SK-N-SH (cell line): Measurements from ENCODE around the gene TTC27. TPM values are rescaled to one million over a fixed set of nuclear protein-coding genes. Genes with fewer than 3 reads are reported as not detected.

Experiments used
- CTCF ChIA-PET: fragments of 300-600, 350-600 bp; formaldehyde crosslinking; extraction: SDS; loops from one replicate; lab custom pipeline; 2021; lab: Yijun Ruan, JAX
- POLR2A ChIA-PET: fragments of 350-600 bp; sonication (Branson Sonifier 250); formaldehyde crosslinking; extraction: SDS; loops from one replicate; lab custom pipeline; 2020; ENCODE audit warnings: antibody characterized with exemption, inconsistent platforms; lab: Yijun Ruan, JAX
- DNase-seq: peaks from one replicate; pipeline ENCODE4 v3.0.0; 2012
- H2AFZ ChIP-seq: fragments of 200-600 bp; sonication (generic); 2 replicates; pipeline ENCODE4 v1.8.1; 2016; ENCODE audit warnings: antibody characterized with exemption, mild to moderate bottlenecking, low read depth
- H3F3A ChIP-seq: fragments of 200-600 bp; sonication (generic); replicated peaks from 2 replicates; pipeline ENCODE3; 2016; ENCODE audit warnings: antibody characterized with exemption, mild to moderate bottlenecking; ENCODE audit not compliant: insufficient read depth
- H3K27ac ChIP-seq, 2 experiments: fragments of 200-500 bp in 1 of 2; fragments of 200-600 bp in 1 of 2; sonication (Bioruptor generic) in 1 of 2; sonication (generic), shearing (Covaris generic) in 1 of 2; 2 replicates each; pipeline versions ENCODE4 v1.5.1 to v1.6.1; 2014 to 2016; ENCODE audit warnings: low read depth in 2 of 2, inconsistent platforms in 1 of 2, low read length in 1 of 2, mild to moderate bottlenecking in 1 of 2, mixed read lengths in 1 of 2
- H3K27me3 ChIP-seq: fragments of 200-600 bp; sonication (generic), shearing (Covaris generic); 2 replicates; pipeline ENCODE4 v1.6.1; 2016; ENCODE audit warnings: mixed run types; ENCODE audit not compliant: insufficient read depth
- H3K36me3 ChIP-seq, 2 experiments: fragments of 200-500 bp in 1 of 2; fragments of 200-600 bp in 1 of 2; sonication (Bioruptor generic) in 1 of 2; sonication (generic) in 1 of 2; replicated peaks in 1 of 2; 2 replicates each; pipeline versions ENCODE3 to v1.5.1; 2014 to 2016; ENCODE audit warnings: low read length in 1 of 2, mild to moderate bottlenecking in 1 of 2; ENCODE audit not compliant: insufficient read depth in 2 of 2, control insufficient read depth in 1 of 2
- H3K4me1 ChIP-seq, 2 experiments: fragments of 200-500 bp in 1 of 2; fragments of 200-600 bp in 1 of 2; sonication (Bioruptor generic) in 1 of 2; sonication (generic), shearing (Covaris generic) in 1 of 2; 2 replicates each; pipeline versions ENCODE4 v1.5.1 to v1.6.1; 2014 to 2016; ENCODE audit warnings: low read depth in 1 of 2, low read length in 1 of 2, mixed run types in 1 of 2; ENCODE audit not compliant: insufficient read depth in 2 of 2, control insufficient read depth in 1 of 2
- H3K4me2 ChIP-seq: fragments of 200-600 bp; sonication (generic), shearing (Covaris generic); 2 replicates; pipeline ENCODE4 v1.6.1; 2017; ENCODE audit warnings: mixed run types
- H3K4me3 ChIP-seq, 2 experiments: fragments of 200-500 bp in 1 of 2; fragments of 200-600 bp in 1 of 2; sonication (Bioruptor generic) in 1 of 2; sonication (generic), shearing (Covaris generic) in 1 of 2; 2 replicates each; pipeline versions ENCODE4 v1.5.1 to v1.8.1; 2014 to 2016; ENCODE audit warnings: low read depth in 2 of 2, inconsistent platforms in 1 of 2, low read length in 1 of 2, mild to moderate bottlenecking in 1 of 2, mixed read lengths in 1 of 2, moderate library complexity in 1 of 2
- H3K79me2 ChIP-seq: fragments of 200-600 bp; sonication (generic); 2 replicates; pipeline ENCODE4 v1.8.1; 2017; ENCODE audit warnings: mild to moderate bottlenecking; ENCODE audit not compliant: insufficient read depth
- H3K9ac ChIP-seq: fragments of 200-600 bp; sonication (generic); 2 replicates; pipeline ENCODE4 v1.6.1; 2017; ENCODE audit warnings: mixed run types
- H3K9me2 ChIP-seq: fragments of 200-600 bp; sonication (generic); 2 replicates; pipeline ENCODE4 v1.6.1; 2017; ENCODE audit warnings: mixed run types
- H3K9me3 ChIP-seq: fragments of 200-600 bp; sonication (generic); 2 replicates; pipeline ENCODE4 v1.6.1; 2017; ENCODE audit warnings: mixed run types, mild to moderate bottlenecking, moderate library complexity
- H4K20me1 ChIP-seq: fragments of 200-600 bp; sonication (generic); 2 replicates; pipeline ENCODE4 v1.6.1; 2017; ENCODE audit warnings: mild to moderate bottlenecking, mixed run types; ENCODE audit not compliant: insufficient read depth
- CHD2 ChIP-seq: fragments of 150-350 bp; IDR thresholded peaks from 2 replicates; pipeline ENCODE4 v1.6.1; 2018; ENCODE audit warnings: low read length; ENCODE audit not compliant: partially characterized antibody
- ELF1 ChIP-seq: IDR thresholded peaks from 2 replicates; pipeline ENCODE4 v1.4.0; 2012
- EP300 ChIP-seq, 2 experiments: IDR thresholded peaks; 2 replicates each; pipeline versions ENCODE4 v1.4.0 to v1.6.1; 2012; ENCODE audit warnings: borderline replicate concordance in 1 of 2, low read depth in 1 of 2, low read length in 1 of 2
- FOSL2 ChIP-seq: IDR thresholded peaks from 2 replicates; pipeline ENCODE4 v1.4.0; 2012; ENCODE audit warnings: low read depth, mild to moderate bottlenecking, moderate library complexity, borderline replicate concordance
- FOXJ3 ChIP-seq: sonication (generic); formaldehyde crosslinking; IDR thresholded peaks from 2 replicates; pipeline ENCODE4 v1.5.1; 2020; ENCODE audit warnings: mild to moderate bottlenecking, missing genetic modification reagents
- FOXM1 ChIP-seq: IDR thresholded peaks from 2 replicates; pipeline ENCODE4 v1.4.0; 2012; ENCODE audit warnings: low read depth, mild to moderate bottlenecking
- GATA2 ChIP-seq: sonication (generic); formaldehyde crosslinking; IDR thresholded peaks from 2 replicates; pipeline ENCODE4 v1.5.0; 2020; ENCODE audit warnings: mild to moderate bottlenecking, missing genetic modification reagents
- MEF2A ChIP-seq: IDR thresholded peaks from 2 replicates; pipeline ENCODE4 v1.4.0; 2012; ENCODE audit warnings: low read depth, borderline replicate concordance
- MXI1 ChIP-seq: IDR thresholded peaks from 2 replicates; pipeline ENCODE4 v1.6.1; 2012; ENCODE audit warnings: mild to moderate bottlenecking, low read depth, low read length, improper control_type of control experiment
- NRF1 ChIP-seq: IDR thresholded peaks from 2 replicates; pipeline ENCODE4 v1.6.1; 2012; ENCODE audit warnings: low read depth, mild to moderate bottlenecking, low read length
- POLR2AphosphoS5 ChIP-seq: IDR thresholded peaks from 2 replicates; pipeline ENCODE4 v1.6.1; 2012; ENCODE audit warnings: low read depth, low read length
- RAD21 ChIP-seq: IDR thresholded peaks from 2 replicates; pipeline ENCODE4 v1.6.1; 2012; ENCODE audit warnings: mild to moderate bottlenecking, low read length
- RCOR1 ChIP-seq: fragments of 150-350 bp; IDR thresholded peaks from 2 replicates; pipeline ENCODE4 v1.6.1; 2017; ENCODE audit warnings: antibody characterized with exemption, low read length
- RFX5 ChIP-seq: IDR thresholded peaks from 2 replicates; pipeline ENCODE4 v1.6.1; 2012; ENCODE audit warnings: mild to moderate bottlenecking, improper control_type of control experiment, low read length
- SIN3A ChIP-seq: IDR thresholded peaks from 2 replicates; pipeline ENCODE4 v1.6.1; 2012; ENCODE audit warnings: low read depth, mild to moderate bottlenecking, low read length, moderate library complexity, borderline replicate concordance
- SMC3 ChIP-seq: IDR thresholded peaks from 2 replicates; pipeline ENCODE4 v1.6.1; 2012; ENCODE audit warnings: low read depth, low read length, improper control_type of control experiment
- TAF1 ChIP-seq: IDR thresholded peaks from 2 replicates; pipeline ENCODE4 v1.6.1; 2012; ENCODE audit warnings: low read depth, mild to moderate bottlenecking, low read length, moderate library complexity, borderline replicate concordance
- TCF12 ChIP-seq: IDR thresholded peaks from 2 replicates; pipeline ENCODE4 v1.4.0; 2012
- TEAD4 ChIP-seq: IDR thresholded peaks from 2 replicates; pipeline ENCODE4 v1.4.0; 2012; ENCODE audit warnings: mild to moderate bottlenecking, borderline replicate concordance; ENCODE audit not compliant: insufficient read depth
- YY1 ChIP-seq: IDR thresholded peaks from 2 replicates; pipeline ENCODE4 v1.4.0; 2012; ENCODE audit warnings: low read depth, mild to moderate bottlenecking
- WGBS: methylation state at CpG from one replicate; pipeline ENCODE4 v1.1.6; 2017; ENCODE audit warnings: low lambda C conversion rate; 5-methylcytosine and 5-hydroxymethylcytosine counted together
- polyA plus RNA-seq, 3 experiments: library from polyadenylated mRNA; depleted of rRNA; stranded (reverse); fragments of >200 nt; gene quantifications; 2 replicates each; pipeline ENCODE4 v1.2.3, GENCODE V29; 2012
- TF ChIP-seq, protein P1 (sequence below): IDR thresholded peaks from 2 replicates; pipeline ENCODE4; 2012
- TF ChIP-seq, protein P2 (sequence below): fragments of 150-350 bp; IDR thresholded peaks from 2 replicates; pipeline ENCODE4 v1.6.1; 2017; ENCODE audit warnings: antibody characterized with exemption, low read length, low read depth, borderline replicate concordance

TTC27 gene
- polyA plus RNA-seq, 1 of the 3 experiments (the other 2 are of a cell fraction), result 14.4 TPM

DNA sequence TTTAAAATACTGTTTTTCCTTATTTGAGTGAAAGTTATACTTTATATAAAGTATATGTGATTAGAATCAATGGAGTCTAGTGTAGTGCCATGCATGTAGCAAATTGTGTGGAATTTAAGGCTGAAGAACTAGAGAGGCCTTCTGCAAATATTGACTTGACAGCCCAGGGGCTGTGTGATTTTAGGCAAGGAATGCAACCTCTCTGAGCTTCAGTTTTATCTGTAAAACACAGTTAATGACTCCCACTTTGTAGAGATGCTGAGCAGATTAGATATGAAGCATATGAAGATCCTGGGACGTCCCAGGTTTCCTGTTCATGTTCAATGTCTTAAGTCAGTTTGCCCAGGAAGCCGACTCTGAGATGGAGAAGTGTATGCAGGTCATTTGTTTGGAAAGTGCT lies 235.5 kb downstream of the TTC27 start:
- Histone ChIP-seq H3K4me2 (0 out of 2 replicates have a peak overlapping the region, but pooled peaks have one; percentile 55), H3K27ac (no peak overlapping the region), H3K36me3 (no peaks in the 10 kb centered on the region), H2AFZ (no peak overlapping the region), H3K4me1 (peaks cover 6 to 11% of the 10 kb centered on the region in 2 experiments; a peak in 3 of 4 replicates), H3K9me2 (no peaks in the 10 kb centered on the region)
- no peak for DNase-seq
- TF ChIP-seq EP300 (IDR thresholded peaks at IDR 0.05; ENCODE audit: borderline replicate concordance in 1 of 2, low read depth in 1 of 2, low read length in 1 of 2) (no peak), ELF1 (no peak), MXI1 (no peak), FOXM1 (no peak), POLR2AphosphoS5 (no peak), YY1 (no peak), SMC3 (no peak), GATA2 (CRISPR knock-in tag) (no peak), RCOR1 (no peak)
- TF ChIP-seq, all 33 proteins: peak for 0
- H3K27me3 ChIP-seq, result no peaks in the 10 kb centered on the region
- ChIA-PET POLR2A (interaction anchor here (0.6 kb wide), 1 partner anchor 60 kb away, joined by 3 read pairs; no protein-coding TSS in a partner anchor), CTCF (interaction anchor here (1.0 to 1.4 kb wide), 2 partner anchors 8 to 11 kb away, joined by 3 read pairs; no protein-coding TSS in a partner anchor)
- H3F3A ChIP-seq, result peaks cover 14% of the 10 kb centered on the region
- H3K9ac ChIP-seq, result no peak overlapping the region
- no peaks in the 10 kb centered on the region for H4K20me1 ChIP-seq
- WGBS, result 85% methylated on average over 2 of the region's 2 CpGs
- H3K9me3 ChIP-seq, result no peaks in the 10 kb centered on the region
- H3K79me2 ChIP-seq, result no peaks in the 10 kb centered on the region
- no peak overlapping the region for H3K4me3 ChIP-seq

DNA sequence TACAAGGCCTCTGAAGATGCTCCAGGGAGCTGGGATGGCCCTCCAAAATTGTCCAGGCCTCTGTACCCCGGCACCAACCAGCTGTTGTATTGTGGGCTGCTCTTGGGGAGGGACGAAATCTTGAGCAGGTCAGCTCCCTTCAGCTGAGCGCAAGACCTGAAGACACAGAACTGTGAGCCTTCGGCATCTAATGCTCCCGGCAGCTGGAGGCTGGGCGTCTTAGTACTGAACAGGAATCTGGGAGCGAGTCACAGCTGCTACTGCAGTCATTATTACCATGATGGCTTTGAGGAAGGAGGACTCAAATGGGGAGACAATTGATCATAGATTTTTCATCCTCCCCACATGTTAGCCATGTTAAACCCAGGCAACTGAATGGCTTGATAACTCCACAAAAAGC lies 236.0 kb downstream of the TTC27 start:
- no peak overlapping the region for H2AFZ ChIP-seq
- H3K27me3 ChIP-seq, result no peaks in the 10 kb centered on the region
- H3K4me1 ChIP-seq, result peaks cover 6 to 11% of the 10 kb centered on the region in 2 experiments; a peak in 3 of 4 replicates
- TF ChIP-seq NRF1 (no peak), TEAD4 (no peak), FOSL2 (no peak), POLR2AphosphoS5 (no peak), MEF2A (no peak), CHD2 (no peak), TCF12 (no peak), YY1 (no peak), TAF1 (no peak), RAD21 (no peak), EP300 (IDR thresholded peaks at IDR 0.05; ENCODE audit: borderline replicate concordance in 1 of 2, low read depth in 1 of 2, low read length in 1 of 2) (no peak), RFX5 (no peak), MXI1 (no peak), SIN3A (no peak), FOXJ3 (no peak)
- TF ChIP-seq, protein P1, sequence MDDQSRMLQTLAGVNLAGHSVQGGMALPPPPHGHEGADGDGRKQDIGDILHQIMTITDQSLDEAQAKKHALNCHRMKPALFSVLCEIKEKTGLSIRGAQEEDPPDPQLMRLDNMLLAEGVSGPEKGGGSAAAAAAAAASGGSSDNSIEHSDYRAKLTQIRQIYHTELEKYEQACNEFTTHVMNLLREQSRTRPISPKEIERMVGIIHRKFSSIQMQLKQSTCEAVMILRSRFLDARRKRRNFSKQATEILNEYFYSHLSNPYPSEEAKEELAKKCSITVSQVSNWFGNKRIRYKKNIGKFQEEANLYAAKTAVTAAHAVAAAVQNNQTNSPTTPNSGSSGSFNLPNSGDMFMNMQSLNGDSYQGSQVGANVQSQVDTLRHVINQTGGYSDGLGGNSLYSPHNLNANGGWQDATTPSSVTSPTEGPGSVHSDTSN, result no peak
- TF ChIP-seq, protein P2, sequence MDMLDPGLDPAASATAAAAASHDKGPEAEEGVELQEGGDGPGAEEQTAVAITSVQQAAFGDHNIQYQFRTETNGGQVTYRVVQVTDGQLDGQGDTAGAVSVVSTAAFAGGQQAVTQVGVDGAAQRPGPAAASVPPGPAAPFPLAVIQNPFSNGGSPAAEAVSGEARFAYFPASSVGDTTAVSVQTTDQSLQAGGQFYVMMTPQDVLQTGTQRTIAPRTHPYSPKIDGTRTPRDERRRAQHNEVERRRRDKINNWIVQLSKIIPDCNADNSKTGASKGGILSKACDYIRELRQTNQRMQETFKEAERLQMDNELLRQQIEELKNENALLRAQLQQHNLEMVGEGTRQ, result no peak
- no peak for DNase-seq
- no peak overlapping the region for H3K9ac ChIP-seq
- no peaks in the 10 kb centered on the region for H3K9me3 ChIP-seq
- H3K36me3 ChIP-seq, result no peaks in the 10 kb centered on the region
- POLR2A ChIA-PET, result no interaction called here
- H3K27ac ChIP-seq, result peak overlapping the region in 1 of 2 experiments; percentile 74; a peak in 3 of 4 replicates
- CTCF ChIA-PET, result interaction anchor here (0.9 to 1.4 kb wide), 2 partner anchors 12 to 13 kb away, joined by 3 read pairs; no protein-coding TSS in a partner anchor
- 93% methylated on average over 3 of the region's 7 CpGs for WGBS
- H4K20me1 ChIP-seq, result no peaks in the 10 kb centered on the region
- H3K4me3 ChIP-seq, result no peak overlapping the region
- H3K79me2 ChIP-seq, result no peaks in the 10 kb centered on the region
- no peaks in the 10 kb centered on the region for H3K9me2 ChIP-seq
- peaks cover 14% of the 10 kb centered on the region for H3F3A ChIP-seq
- peak overlapping the region; percentile 55 for H3K4me2 ChIP-seq
